OCI-LY1 (cell line): ENCODE results near the gene LRRC41.
"Not testable (repeated sequence)": the region's sequence is repeated elsewhere in the genome, so short reads cannot be mapped to it uniquely, and the experiment has no call there.

ENCODE experiments used
- EZH2 ChIP-seq: fragments of 200-600 bp; sonication (generic), shearing (Covaris generic); IDR thresholded peaks from 2 replicates; pipeline ENCODE4 v1.8.0; 2017; ENCODE audit warnings: borderline replicate concordance, mixed run types, mild to moderate bottlenecking, antibody characterized with exemption, low read length, moderate library complexity, mixed read lengths
- TF ChIP-seq, protein P1 (sequence below): fragments of 200-600 bp; sonication (generic), shearing (Covaris generic); IDR thresholded peaks from 2 replicates; pipeline ENCODE4 v1.5.1; 2017; ENCODE audit warnings: mild to moderate bottlenecking, antibody characterized with exemption, low read length, moderate library complexity, mixed read lengths

DNA sequence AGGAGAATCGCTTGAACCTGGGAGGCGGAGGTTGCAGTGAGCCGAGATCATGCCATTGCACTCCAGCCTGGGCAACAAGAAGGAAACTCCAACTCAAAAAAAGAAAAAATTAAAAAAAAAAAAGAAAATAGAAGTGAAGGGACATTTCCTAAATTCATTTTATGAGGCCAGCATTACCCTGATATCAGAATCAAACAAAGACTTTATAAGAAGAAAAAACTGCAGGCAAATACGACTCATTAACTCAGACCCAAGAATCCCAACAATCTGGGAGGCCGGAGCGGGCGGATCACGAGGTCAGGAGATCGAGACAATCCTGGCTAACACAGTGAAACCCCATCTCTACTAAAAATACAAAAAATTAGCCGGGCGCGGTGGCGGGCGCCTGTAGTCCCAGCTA lies 34.0 kb upstream of the LRRC41 start:
- TF ChIP-seq, protein P1, sequence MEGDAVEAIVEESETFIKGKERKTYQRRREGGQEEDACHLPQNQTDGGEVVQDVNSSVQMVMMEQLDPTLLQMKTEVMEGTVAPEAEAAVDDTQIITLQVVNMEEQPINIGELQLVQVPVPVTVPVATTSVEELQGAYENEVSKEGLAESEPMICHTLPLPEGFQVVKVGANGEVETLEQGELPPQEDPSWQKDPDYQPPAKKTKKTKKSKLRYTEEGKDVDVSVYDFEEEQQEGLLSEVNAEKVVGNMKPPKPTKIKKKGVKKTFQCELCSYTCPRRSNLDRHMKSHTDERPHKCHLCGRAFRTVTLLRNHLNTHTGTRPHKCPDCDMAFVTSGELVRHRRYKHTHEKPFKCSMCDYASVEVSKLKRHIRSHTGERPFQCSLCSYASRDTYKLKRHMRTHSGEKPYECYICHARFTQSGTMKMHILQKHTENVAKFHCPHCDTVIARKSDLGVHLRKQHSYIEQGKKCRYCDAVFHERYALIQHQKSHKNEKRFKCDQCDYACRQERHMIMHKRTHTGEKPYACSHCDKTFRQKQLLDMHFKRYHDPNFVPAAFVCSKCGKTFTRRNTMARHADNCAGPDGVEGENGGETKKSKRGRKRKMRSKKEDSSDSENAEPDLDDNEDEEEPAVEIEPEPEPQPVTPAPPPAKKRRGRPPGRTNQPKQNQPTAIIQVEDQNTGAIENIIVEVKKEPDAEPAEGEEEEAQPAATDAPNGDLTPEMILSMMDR: not testable (repeated sequence)
- not testable (repeated sequence) for TF ChIP-seq EZH2
